HepG2 (cell line): ENCODE results near the gene RING1. TPM values are rescaled to one million over a fixed set of nuclear protein-coding genes. Genes with fewer than 3 reads are reported as not detected.

Source experiments
- ARID4A ChIP-seq: sonication (generic); formaldehyde crosslinking; IDR thresholded peaks from 2 replicates; pipeline ENCODE4 v1.5.0; 2020; ENCODE audit warnings: mild to moderate bottlenecking, missing genetic modification reagents, borderline replicate concordance
- CHD2 ChIP-seq: IDR thresholded peaks from 2 replicates; pipeline ENCODE4 v1.6.1; 2011; ENCODE audit warnings: low read depth, low read length, improper control_type of control experiment
- ZNF318 ChIP-seq: sonication (generic); formaldehyde crosslinking; IDR thresholded peaks from 2 replicates; pipeline ENCODE4 v1.4.0; 2020; ENCODE audit warnings: mild to moderate bottlenecking, missing genetic modification reagents
- ZNF781 ChIP-seq: sonication (generic); formaldehyde crosslinking; IDR thresholded peaks from 2 replicates; pipeline ENCODE4 v1.5.1; 2020; ENCODE audit warnings: borderline replicate concordance, mild to moderate bottlenecking, missing genetic modification reagents; ENCODE audit errors: not compliant biosample characterization
- polyA plus RNA-seq, 8 experiments: library from polyadenylated mRNA; depleted of rRNA in 3 of 8; stranded (reverse) in 7 of 8; unstranded in 1 of 8; fragments of >200 nt; fragmentation: Illumina TruSeq in 4 of 8; extraction: Trizol in 4 of 8; gene quantifications; 2 replicates each; pipeline versions ENCODE4 v1.2.1 to v1.2.3, GENCODE V29; 2011 to 2016; ENCODE audit warnings: low read depth in 4 of 8, missing spikeins in 1 of 8, mixed read lengths in 1 of 8; ENCODE audit not compliant: insufficient read depth in 1 of 8
- total RNA-seq, 5 experiments: library from RNA; depleted of rRNA; stranded (reverse); fragments of >200 nt; fragmentation: Illumina TruSeq; extraction: Trizol; gene quantifications; 2 replicates each; pipeline ENCODE4 v1.2.3, GENCODE V29; 2016; ENCODE audit warnings: low read depth in 1 of 5

The RING1 gene
- total and polyA plus RNA-seq, 2 of the 13 experiments (the other 11 are each of a cell fraction or from before 2014, with no cell fraction given), result 23.9 to 33.6 TPM

- TF ChIP-seq ZNF318 (CRISPR knock-in tag) (no peak), ZNF781 (CRISPR knock-in tag) (no peak), CHD2 (no peak), ARID4A (CRISPR knock-in tag) (no peak)
These were observed 44.8 kb upstream of the RING1 start (continued) for GRCh38 chr6:33163540-33163939.
